SHP77 (cell line): ENCODE results near the gene PRORP.
"Not testable (repeated sequence)": the region's sequence is repeated elsewhere in the genome, so short reads cannot be mapped to it uniquely, and the experiment has no call there.

Experiments used
- DNase-seq, 2 experiments: peaks; one replicate each; lab custom pipeline; 2025; lab: John Stamatoyannopoulos, UW

The PRORP gene

GRCh38 chr14:35138585-35138984, 16.2 kb downstream of the PRORP start:
- DNase-seq, result no peak

GRCh38 chr14:35140718-35141581, 18.6 kb downstream of the PRORP start:
- peak; percentile 12 to 20 for DNase-seq

- no peak for DNase-seq
These were observed 21.7 kb downstream of the PRORP start for GRCh38 chr14:35144029-35144428.

- no peak for DNase-seq
These were observed 24.4 kb downstream of the PRORP start for GRCh38 chr14:35146711-35147149.

GRCh38 chr14:35147186-35147585, 24.8 kb downstream of the PRORP start:
- no peak for DNase-seq

GRCh38 chr14:35147711-35148110, 25.4 kb downstream of the PRORP start:
- DNase-seq, result no peak

GRCh38 chr14:35149239-35149638, 26.9 kb downstream of the PRORP start:
- DNase-seq, result no peak

GRCh38 chr14:35152531-35152930, 30.2 kb downstream of the PRORP start:
- not testable (repeated sequence) for DNase-seq

GRCh38 chr14:35154016-35154415, 31.7 kb downstream of the PRORP start:
- no peak for DNase-seq

- DNase-seq, result no peak
These were observed 33.6 kb downstream of the PRORP start for GRCh38 chr14:35155962-35156361.

GRCh38 chr14:35158491-35158890, 36.1 kb downstream of the PRORP start:
- no peak for DNase-seq

- DNase-seq, result no peak
These were observed 36.8 kb downstream of the PRORP start for GRCh38 chr14:35158951-35159653.

- DNase-seq, result no peak
These were observed 37.5 kb downstream of the PRORP start for GRCh38 chr14:35159742-35160409.

- DNase-seq, result no peak
These were observed 38.9 kb downstream of the PRORP start for GRCh38 chr14:35161231-35161630.

- no peak for DNase-seq
These were observed 41.0 kb downstream of the PRORP start for GRCh38 chr14:35163384-35163783.

- DNase-seq, result no peak
These were observed 42.5 kb downstream of the PRORP start for GRCh38 chr14:35164849-35165248.

GRCh38 chr14:35167496-35167895, 45.1 kb downstream of the PRORP start:
- DNase-seq, result no peak
